Activated CD8-positive, alpha-beta memory T cell treated with anti-CD3 and anti-CD28 coated beads for 24 hours (primary cell): ENCODE results near the gene ATP2C2.
"Not testable (repeated sequence)": the region's sequence is repeated elsewhere in the genome, so short reads cannot be mapped to it uniquely, and the experiment has no call there.

Experiments used
- DNase-seq: peaks from one replicate; pipeline ENCODE4 v3.0.0-alpha.2; 2020

The ATP2C2 gene

DNA sequence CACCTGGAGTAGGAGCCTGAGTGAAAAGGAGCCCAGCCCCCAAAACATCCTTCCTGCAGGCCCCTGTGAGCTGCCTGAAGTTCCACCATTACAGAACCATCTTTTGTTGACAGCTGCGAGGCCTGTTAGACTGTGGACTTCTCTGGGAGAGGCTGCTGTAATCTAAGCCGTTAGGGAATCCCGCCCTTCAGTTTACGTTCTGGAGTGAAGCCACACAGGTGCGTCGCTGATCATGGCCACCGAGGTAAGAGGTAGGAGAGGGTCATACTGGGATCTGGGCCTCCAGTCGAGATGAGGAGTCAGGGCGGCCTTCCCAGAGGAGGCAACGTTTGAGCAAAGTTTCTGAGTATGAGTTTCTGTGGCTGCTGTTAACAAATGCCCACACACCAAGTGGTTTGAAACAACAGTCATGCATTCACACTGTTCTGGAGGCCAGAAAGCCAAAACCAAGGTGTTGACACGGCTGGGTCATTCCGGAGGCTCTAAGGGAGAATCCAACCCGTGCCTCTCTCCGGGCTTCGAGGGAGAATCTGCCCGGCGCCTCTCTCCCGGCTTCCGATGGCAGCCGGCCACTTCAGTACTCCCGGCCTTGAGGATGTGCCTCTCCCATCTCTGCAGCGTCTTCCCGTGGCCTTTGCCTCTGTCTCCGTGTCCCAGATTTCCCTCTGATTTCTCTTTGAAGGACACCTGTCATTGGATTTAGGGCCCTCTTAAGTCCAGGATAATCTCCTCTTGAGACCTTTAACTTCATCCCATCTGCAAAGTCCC lies 26.6 kb upstream of the ATP2C2 start:
- no peak for DNase-seq

DNA sequence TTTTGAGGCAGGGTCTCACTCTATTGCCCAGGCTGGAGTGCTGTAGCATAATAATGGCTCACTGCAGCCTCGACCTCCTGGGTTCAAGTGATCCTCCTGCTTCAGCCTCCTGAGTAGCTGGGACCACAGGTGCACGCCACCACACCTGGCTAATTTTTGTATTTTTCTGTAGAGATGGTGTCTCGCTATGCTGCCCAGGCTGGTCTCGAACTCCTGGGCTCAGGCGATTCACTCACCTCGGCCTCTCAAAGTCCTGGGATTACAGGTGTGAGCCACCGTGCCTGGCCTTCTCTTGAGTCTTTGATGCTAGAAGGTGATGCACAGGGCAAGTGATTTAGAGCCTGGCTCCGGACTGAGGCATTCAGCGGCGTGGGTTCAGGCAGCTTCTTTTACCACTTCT lies 24.5 kb upstream of the ATP2C2 start:
- DNase-seq, result not testable (repeated sequence)

DNA sequence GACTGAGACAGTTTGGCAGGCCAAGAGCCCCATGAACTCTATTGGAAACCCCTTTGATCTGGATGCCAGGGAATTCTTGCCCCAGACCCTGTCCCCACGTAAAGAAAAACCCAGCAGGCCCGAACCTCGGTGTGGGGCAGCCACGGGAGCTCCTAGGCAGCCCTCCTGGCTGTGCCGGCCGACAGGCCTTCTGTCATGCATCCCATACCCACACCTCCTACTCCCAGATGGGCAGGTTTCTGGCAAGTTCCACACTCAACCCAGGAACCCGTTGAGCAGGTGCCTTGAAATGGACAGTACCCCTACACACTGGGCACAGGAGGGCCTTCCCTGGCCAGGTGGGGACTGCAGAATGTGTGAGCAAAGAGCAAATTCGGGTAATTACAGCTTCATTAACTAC lies 23.6 kb upstream of the ATP2C2 start:
- DNase-seq, result no peak

DNA sequence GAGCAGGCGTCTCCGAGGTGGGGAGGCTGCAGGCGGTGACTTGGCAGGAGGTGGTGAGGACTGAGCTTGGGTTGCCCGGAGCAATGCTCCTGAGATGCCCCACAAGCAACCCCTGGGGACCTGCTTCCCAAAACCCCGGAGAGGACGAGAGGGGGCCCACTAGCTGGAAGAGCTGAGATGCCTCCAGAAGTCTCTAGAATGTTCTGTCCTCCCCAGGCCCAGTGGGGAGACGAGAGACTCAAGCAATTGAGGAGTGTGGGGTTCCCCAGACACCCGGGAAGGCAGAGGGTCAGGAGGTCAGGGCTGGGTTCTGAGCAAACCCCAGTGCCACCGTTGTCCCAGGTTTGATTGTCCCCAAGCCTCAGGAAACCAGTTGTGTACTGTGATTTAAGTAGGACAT lies 21.2 kb upstream of the ATP2C2 start:
- DNase-seq, result no peak

- no peak for DNase-seq
Observed at GRCh38 chr16:84348386-84348888, 19.9 kb upstream of the ATP2C2 start.

DNA sequence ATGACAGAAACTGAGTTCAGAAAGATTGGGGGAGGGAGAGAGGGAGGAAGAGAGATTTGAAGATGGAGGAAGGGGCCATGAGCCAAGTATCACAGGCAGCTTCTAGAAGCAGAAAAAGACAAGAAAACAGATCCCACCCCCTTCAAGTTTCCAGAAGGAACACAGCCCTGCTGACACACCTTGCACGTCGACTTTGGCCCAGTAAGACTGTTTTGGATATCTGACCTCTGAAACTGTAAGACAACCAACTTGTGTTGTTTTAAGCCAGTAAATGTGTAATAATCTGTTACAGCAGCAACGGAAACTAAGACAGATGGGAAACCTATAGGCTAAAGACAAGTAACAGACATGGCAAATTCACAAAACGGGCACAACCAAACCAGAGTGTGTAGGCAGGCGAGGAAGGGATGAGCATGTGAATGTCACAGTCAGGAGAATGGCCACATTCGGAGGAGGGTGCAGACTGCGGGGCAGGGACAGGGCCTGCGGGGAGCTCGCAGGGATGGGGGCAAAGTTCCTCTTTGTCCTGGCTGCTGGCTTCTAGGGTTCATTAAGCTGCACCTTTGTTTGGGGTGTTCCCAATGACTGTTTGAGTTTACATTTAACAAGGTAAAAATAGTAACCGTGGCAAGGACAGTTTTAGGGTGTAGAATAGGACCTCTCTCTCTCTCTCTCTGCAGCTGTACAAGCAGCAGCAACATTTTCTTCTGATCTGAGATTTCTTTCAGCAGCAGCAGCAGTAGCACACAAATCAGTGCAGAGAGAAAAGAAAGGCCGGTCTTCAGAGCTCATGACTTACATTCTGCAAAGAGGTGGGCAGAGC lies 18.3 kb upstream of the ATP2C2 start:
- no peak for DNase-seq

GRCh38 chr16:84350685-84351400 lies 17.5 kb upstream of the ATP2C2 start:
- DNase-seq, result no peak

- DNase-seq, result no peak
Observed at GRCh38 chr16:84351630-84352029, 16.7 kb upstream of the ATP2C2 start.

- no peak for DNase-seq
Observed at GRCh38 chr16:84354306-84354705, 14.0 kb upstream of the ATP2C2 start.

DNA sequence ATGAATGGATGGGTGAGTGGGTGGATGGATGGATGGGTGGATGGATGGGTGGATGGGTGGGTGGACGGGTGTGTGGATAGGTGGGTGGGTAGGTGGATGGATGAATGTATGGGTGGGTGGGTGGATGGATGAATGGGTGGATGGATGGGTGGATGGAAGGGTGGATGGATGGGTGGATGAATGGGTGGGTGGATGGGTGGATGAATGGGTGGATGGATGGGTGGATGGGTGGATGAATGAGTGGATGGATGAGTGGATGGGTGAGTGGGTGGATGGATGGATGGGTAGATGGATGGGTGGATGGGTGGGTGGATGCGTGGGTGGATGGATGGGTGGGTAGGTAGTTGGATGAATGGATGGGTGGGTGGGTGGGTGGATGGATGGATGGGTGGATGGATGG lies 13.2 kb upstream of the ATP2C2 start:
- no peak for DNase-seq

DNA sequence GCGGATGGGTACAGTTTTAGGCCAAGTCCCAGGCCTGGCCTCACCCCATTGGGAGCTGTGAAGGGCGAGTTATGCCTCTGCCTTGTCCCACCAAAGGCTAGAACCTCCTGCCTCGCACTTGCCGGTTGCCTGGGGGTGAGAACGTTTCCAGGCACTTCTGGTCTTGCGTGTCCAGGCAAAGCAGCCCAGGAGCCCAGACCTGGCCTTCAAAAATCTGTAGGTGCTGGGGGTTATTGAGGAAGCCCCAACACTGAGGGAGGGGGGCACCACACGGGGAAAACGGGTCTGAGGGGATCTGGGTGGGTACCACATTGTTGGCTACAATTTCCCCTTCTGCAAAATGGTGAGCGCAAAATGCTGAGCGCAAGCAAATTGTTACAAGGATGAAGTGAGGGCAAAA lies 12.2 kb upstream of the ATP2C2 start:
- DNase-seq, result no peak

- no peak for DNase-seq
Observed at GRCh38 chr16:84356591-84357116, 11.7 kb upstream of the ATP2C2 start.

DNA sequence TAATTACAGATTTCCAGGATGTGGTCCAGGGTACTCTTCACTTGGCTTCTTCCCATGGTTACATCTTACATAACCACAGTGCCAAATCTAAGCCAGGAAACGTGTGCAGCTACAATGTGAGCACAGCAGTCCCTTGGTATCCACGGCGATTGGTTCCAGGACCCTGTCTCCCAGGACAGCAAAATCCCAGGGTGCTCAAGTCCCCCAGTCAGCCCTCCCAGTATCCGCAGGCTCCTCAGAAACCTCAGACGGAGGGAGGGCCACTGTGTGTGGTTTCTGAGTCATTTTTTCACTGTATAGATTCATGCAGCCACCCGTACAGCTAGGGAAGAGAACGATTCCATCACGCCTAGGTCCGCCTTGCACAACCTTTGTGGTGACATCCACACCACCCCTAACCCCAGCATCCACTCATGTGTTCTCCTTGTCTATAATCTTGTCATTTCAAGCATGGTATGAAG lies 11.1 kb upstream of the ATP2C2 start:
- no peak for DNase-seq

DNA sequence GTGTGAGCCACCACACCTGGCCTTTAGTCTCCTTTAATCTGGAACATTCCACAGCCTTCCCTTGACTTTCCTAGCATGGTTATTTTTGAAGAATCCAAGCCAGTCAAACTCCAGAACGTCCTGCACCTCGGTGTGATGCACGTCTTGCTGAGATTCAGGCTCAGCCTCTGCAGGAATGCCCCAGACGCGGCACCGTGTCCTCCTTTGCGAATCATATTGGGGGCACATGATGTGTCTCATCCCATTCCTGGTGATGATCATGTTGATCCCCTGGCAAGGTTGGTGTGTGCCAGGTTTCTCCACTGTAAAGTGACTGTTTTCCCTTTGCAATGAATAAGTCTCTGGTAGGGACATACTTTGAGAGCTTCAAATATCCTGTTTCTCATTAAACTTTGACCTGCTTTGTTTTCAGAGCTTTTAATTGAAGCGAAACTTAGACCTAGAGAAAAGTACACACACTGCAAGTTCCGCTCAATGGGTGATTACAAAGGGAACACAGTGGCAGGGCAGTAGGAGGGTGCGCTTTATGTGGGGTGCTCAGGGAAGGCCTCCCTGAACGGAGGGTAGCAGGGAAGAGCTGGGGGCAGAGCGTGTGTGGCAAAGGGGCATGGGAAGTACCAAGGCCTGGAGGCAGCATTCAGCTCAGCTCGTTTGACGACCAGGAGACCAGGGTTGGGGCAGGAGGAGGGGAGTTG lies 9.6 kb upstream of the ATP2C2 start:
- no peak for DNase-seq

- DNase-seq, result no peak
Observed at GRCh38 chr16:84359326-84359725, 9.0 kb upstream of the ATP2C2 start.

DNA sequence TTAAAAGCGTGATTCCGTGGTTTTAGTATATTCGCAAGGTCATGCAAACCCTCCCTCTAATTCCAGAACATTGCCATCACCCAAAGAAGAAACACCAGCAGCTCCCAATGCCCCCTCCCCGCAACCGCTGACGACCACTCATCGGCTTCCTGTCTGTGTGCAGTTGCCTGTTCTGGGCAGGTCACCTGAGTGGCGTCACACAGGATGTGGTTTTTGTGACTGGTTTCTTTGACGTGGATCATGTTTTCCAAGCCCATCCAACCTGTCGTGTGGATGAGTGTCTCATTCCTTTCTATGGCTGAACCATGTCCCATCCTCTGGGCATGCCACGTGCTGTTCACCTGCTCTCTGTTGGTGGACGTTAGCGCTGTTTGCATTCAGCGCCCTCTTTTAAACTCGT lies 8.2 kb upstream of the ATP2C2 start:
- no peak for DNase-seq

GRCh38 chr16:84360748-84361147 lies 7.6 kb upstream of the ATP2C2 start:
- DNase-seq, result no peak

DNA sequence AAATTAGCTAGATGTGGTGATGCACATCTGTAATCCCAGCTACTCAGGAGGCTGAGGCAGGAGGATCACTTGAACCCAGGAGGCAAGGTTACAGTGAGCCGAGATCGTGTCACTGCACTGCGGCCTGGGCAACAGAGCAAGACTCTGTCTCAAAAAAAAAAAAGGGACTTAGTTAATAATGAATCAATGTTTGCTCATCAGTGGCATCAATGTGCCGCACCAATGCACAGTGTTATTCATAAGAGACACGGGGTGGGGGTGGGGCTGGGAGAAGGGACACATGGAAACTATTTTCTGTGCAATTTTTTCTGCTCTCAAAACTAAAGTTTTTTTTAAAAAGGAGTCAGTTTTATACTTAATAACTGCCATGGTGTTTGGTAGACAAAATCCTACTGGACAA lies 6.8 kb upstream of the ATP2C2 start:
- DNase-seq, result no peak

DNA sequence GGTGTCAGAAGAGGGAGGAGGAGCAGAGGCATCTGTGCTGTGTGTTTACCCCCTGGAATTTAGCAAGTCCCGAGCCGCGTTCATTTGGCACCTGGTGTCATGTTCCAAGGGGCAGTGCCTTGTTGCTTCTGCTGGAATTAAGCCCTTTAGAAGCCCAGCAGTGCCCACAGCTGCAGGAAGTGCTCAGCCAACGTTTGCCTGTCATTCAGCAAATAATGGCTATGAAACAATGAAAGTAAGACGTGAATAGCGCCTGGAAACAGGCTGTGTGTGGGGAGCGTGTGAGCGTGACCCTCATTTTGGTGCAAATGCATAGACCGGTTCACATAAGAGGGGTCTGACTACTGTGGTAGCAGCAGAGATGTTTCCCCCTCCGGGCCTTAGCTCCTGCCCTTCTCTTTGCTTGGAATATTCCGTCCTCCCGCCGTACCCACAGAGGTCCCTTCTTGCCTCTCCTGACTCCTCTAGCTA lies 5.8 kb upstream of the ATP2C2 start:
- DNase-seq, result no peak

GRCh38 chr16:84366208-84366607 lies 2.1 kb upstream of the ATP2C2 start:
- DNase-seq, result no peak

DNA sequence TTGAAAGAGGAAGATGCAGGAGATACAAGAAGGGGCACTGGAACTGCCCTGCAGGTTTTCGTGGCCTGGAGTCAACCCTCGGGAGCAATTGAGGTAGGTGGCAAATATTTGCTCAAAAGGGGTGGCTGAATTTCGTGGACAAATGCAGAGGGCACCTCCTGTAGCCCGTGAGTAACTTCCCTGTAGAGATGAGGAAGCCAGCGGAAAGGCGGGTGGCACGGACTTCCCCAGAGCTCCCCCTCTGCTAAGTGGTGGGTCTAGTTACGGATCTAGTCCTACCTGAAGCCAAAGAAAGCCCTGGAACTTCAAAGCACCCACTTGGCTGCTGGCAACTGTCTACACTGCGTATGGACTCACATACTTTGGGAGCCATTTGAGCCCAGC lies 1.0 kb upstream of the ATP2C2 start:
- no peak for DNase-seq

GRCh38 chr16:84367750-84368307 lies 509 bp upstream of the ATP2C2 start:
- DNase-seq, result no peak
